ENCODE results near the gene GRAMD1B.

Gene GRAMD1B

GRCh38 chr11:123392844-123393243 lies 37.2 kb upstream of the GRAMD1B start:
- Histone ChIP-seq H3K9me3 (no peaks in the 10 kb centered on the region), H3K4me1 (ENCODE audit: control insufficient read depth in 1 of 2, insufficient read depth in 1 of 2, low read depth in 1 of 2, low read length in 1 of 2) (no peaks in the 10 kb centered on the region), H3K36me3 (no peaks in the 10 kb centered on the region), H3K27me3 (peaks cover 24% of the 10 kb centered on the region), H3K27ac (no peak overlapping the region), H3K4me3 (ENCODE audit: low read depth in 1 of 2, low read length in 1 of 2) (no peak overlapping the region)
- no peak for TF ChIP-seq CTCF (IDR thresholded peaks at IDR 0.05)

GRCh38 chr11:123393312-123393927 lies 36.6 kb upstream of the GRAMD1B start:
- no peaks in the 10 kb centered on the region for H3K36me3 ChIP-seq
- no peak overlapping the region for H3K27ac ChIP-seq
- no peaks in the 10 kb centered on the region for H3K4me1 ChIP-seq (ENCODE audit: control insufficient read depth in 1 of 2, insufficient read depth in 1 of 2, low read depth in 1 of 2, low read length in 1 of 2)
- no peak for TF ChIP-seq CTCF (IDR thresholded peaks at IDR 0.05)
- no peak overlapping the region for H3K4me3 ChIP-seq (ENCODE audit: low read depth in 1 of 2, low read length in 1 of 2)
- H3K9me3 ChIP-seq, result no peaks in the 10 kb centered on the region
- peaks cover 24% of the 10 kb centered on the region for H3K27me3 ChIP-seq

- no peak for TF ChIP-seq CTCF (IDR thresholded peaks at IDR 0.05)
- no peak overlapping the region for H3K27ac ChIP-seq
- H3K27me3 ChIP-seq, result no peaks in the 10 kb centered on the region
- peaks cover 0 to 23% of the 10 kb centered on the region in 2 experiments for H3K4me1 ChIP-seq (ENCODE audit: control insufficient read depth in 1 of 2, insufficient read depth in 1 of 2, low read depth in 1 of 2, low read length in 1 of 2)
- H3K4me3 ChIP-seq (ENCODE audit: low read depth in 1 of 2, low read length in 1 of 2), result no peak overlapping the region
- H3K36me3 ChIP-seq, result no peaks in the 10 kb centered on the region
- H3K9me3 ChIP-seq, result no peaks in the 10 kb centered on the region
These were observed 25.4 kb upstream of the GRAMD1B start for GRCh38 chr11:123404676-123405075.

- Histone ChIP-seq H3K4me3 (ENCODE audit: low read depth in 1 of 2, low read length in 1 of 2) (no peak overlapping the region), H3K27me3 (no peaks in the 10 kb centered on the region), H3K36me3 (no peaks in the 10 kb centered on the region), H3K9me3 (no peaks in the 10 kb centered on the region), H3K4me1 (ENCODE audit: control insufficient read depth in 1 of 2, insufficient read depth in 1 of 2, low read depth in 1 of 2, low read length in 1 of 2) (peaks cover 0 to 23% of the 10 kb centered on the region in 2 experiments), H3K27ac (no peak overlapping the region)
- no peak for TF ChIP-seq CTCF (IDR thresholded peaks at IDR 0.05)
These were observed 24.9 kb upstream of the GRAMD1B start for GRCh38 chr11:123405123-123405592.

- no peak overlapping the region for H3K27ac ChIP-seq
- H3K27me3 ChIP-seq, result no peaks in the 10 kb centered on the region
- no peaks in the 10 kb centered on the region for H3K9me3 ChIP-seq
- peaks cover 0 to 16% of the 10 kb centered on the region in 2 experiments for H3K4me1 ChIP-seq (ENCODE audit: control insufficient read depth in 1 of 2, insufficient read depth in 1 of 2, low read depth in 1 of 2, low read length in 1 of 2)
- no peak overlapping the region for H3K4me3 ChIP-seq (ENCODE audit: low read depth in 1 of 2, low read length in 1 of 2)
- TF ChIP-seq CTCF (IDR thresholded peaks at IDR 0.05), result no peak
- no peaks in the 10 kb centered on the region for H3K36me3 ChIP-seq
These were observed 23.5 kb upstream of the GRAMD1B start for GRCh38 chr11:123406441-123407129.

Measured in neutrophil (primary cell).